ENCODE results near the gene CORO7. TPM values are rescaled to one million over a fixed set of nuclear protein-coding genes. Genes with fewer than 3 reads are reported as not detected.

CORO7 gene
- total and polyA plus RNA-seq, 9 of the 15 experiments (the other 6 are each of a cell fraction or from before 2014, with no cell fraction given), result 0.45 to 77.2 (median 18.7) TPM

GRCh38 chr16:4371357-4372000 lies 44.9 kb downstream of the CORO7 start, which contains the start of gene VASN (continued):
- TF ChIP-seq UBTF (IDR thresholded peaks at IDR 0.05; ENCODE audit: borderline replicate concordance in 1 of 2, low read depth in 2 of 2, low read length in 2 of 2), result 0 out of 4 replicates have a peak, but pooled peaks of 1 of the 2 experiments have one; percentile 5
- no peak for TF ChIP-seq ZNF444 (CRISPR knock-in tag; IDR thresholded peaks at IDR 0.05)
- peak; percentile 53; a peak in 3 of 4 replicates for TF ChIP-seq NRF1 (conservative IDR thresholded peaks at IDR 0.05 in 1 of 2, IDR thresholded peaks at IDR 0.05 in 1 of 2)
- peak; percentile 69; the same call in 1 of the 2 replicates for TF ChIP-seq POLR2AphosphoS5 (IDR thresholded peaks at IDR 0.05; ENCODE audit: control insufficient read depth, insufficient read depth, low read depth, low read length)
- TF ChIP-seq, protein P1, sequence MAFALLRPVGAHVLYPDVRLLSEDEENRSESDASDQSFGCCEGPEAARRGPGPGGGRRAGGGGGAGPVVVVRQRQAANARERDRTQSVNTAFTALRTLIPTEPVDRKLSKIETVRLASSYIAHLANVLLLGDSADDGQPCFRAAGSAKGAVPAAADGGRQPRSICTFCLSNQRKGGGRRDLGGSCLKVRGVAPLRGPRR (CRISPR knock-in tag; IDR thresholded peaks at IDR 0.05), result peak; percentile 34; the same call in 1 of the 2 replicates
- no peak for TF ChIP-seq RAD51 (IDR thresholded peaks at IDR 0.05; ENCODE audit: borderline replicate concordance, low read depth)
- peak; percentile 89 for TF ChIP-seq TBP (optimal IDR thresholded peaks at IDR 0.05; ENCODE audit: low read depth, low read length)
- TF ChIP-seq ETS1 (conservative IDR thresholded peaks at IDR 0.05; ENCODE audit: control insufficient read depth, low read depth, low read length), result 0 out of 2 replicates have a peak, but pooled peaks have one; percentile 60
- TF ChIP-seq, protein P2, sequence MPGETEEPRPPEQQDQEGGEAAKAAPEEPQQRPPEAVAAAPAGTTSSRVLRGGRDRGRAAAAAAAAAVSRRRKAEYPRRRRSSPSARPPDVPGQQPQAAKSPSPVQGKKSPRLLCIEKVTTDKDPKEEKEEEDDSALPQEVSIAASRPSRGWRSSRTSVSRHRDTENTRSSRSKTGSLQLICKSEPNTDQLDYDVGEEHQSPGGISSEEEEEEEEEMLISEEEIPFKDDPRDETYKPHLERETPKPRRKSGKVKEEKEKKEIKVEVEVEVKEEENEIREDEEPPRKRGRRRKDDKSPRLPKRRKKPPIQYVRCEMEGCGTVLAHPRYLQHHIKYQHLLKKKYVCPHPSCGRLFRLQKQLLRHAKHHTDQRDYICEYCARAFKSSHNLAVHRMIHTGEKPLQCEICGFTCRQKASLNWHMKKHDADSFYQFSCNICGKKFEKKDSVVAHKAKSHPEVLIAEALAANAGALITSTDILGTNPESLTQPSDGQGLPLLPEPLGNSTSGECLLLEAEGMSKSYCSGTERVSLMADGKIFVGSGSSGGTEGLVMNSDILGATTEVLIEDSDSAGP (CRISPR knock-in tag; IDR thresholded peaks at IDR 0.05), result no peak
- TF ChIP-seq, protein P3, sequence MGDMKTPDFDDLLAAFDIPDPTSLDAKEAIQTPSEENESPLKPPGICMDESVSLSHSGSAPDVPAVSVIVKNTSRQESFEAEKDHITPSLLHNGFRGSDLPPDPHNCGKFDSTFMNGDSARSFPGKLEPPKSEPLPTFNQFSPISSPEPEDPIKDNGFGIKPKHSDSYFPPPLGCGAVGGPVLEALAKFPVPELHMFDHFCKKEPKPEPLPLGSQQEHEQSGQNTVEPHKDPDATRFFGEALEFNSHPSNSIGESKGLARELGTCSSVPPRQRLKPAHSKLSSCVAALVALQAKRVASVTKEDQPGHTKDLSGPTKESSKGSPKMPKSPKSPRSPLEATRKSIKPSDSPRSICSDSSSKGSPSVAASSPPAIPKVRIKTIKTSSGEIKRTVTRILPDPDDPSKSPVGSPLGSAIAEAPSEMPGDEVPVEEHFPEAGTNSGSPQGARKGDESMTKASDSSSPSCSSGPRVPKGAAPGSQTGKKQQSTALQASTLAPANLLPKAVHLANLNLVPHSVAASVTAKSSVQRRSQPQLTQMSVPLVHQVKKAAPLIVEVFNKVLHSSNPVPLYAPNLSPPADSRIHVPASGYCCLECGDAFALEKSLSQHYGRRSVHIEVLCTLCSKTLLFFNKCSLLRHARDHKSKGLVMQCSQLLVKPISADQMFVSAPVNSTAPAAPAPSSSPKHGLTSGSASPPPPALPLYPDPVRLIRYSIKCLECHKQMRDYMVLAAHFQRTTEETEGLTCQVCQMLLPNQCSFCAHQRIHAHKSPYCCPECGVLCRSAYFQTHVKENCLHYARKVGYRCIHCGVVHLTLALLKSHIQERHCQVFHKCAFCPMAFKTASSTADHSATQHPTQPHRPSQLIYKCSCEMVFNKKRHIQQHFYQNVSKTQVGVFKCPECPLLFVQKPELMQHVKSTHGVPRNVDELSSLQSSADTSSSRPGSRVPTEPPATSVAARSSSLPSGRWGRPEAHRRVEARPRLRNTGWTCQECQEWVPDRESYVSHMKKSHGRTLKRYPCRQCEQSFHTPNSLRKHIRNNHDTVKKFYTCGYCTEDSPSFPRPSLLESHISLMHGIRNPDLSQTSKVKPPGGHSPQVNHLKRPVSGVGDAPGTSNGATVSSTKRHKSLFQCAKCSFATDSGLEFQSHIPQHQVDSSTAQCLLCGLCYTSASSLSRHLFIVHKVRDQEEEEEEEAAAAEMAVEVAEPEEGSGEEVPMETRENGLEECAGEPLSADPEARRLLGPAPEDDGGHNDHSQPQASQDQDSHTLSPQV (IDR thresholded peaks at IDR 0.05), result no peak; the same call in 1 of the 2 replicates
- TF ChIP-seq NCOA2 (IDR thresholded peaks at IDR 0.05; ENCODE audit: partially characterized antibody in 2 of 2), result no peak
- TF ChIP-seq THRAP3 (IDR thresholded peaks at IDR 0.05; ENCODE audit: borderline replicate concordance), result no peak
- peak; percentile 58; the same call in 1 of the 2 replicates for TF ChIP-seq SUPT5H (IDR thresholded peaks at IDR 0.05)
- peak; percentile 98 for TF ChIP-seq KDM5B (IDR thresholded peaks at IDR 0.05; ENCODE audit: insufficient replicate concordance, low read depth, low read length)
- peak; percentile 98 for TF ChIP-seq POLR2G (IDR thresholded peaks at IDR 0.05; ENCODE audit: low read depth, low read length)
- TF ChIP-seq ELF1 (tag; IDR thresholded peaks at IDR 0.05), result no peak

Data from K562 (cell line).